Thoracic aorta (tissue), 2 donors: Measurements from ENCODE around the gene ANAPC7. TPM values are rescaled to one million over a fixed set of nuclear protein-coding genes. Genes with fewer than 3 reads are reported as not detected.

Experiments used
- ATAC-seq: fragments of 150-250 bp; one replicate; pipeline ENCODE4 v1.8.0; 2017; ENCODE audit warnings: low read depth; ENCODE audit not compliant: insufficient number of reproducible peaks, low FRiP score
- DNase-seq: peaks from one replicate; pipeline ENCODE4 v3.0.0-alpha.2; 2020; ENCODE audit warnings: low spot score
- H3K27ac ChIP-seq, 2 donors: fragments of 200-600 bp; sonication (generic); 1 replicate in 1 of 2; 2 replicates in 1 of 2; pipeline ENCODE4 v1.5.1; 2016; ENCODE audit warnings: mild to moderate bottlenecking in 2 of 2, moderate library complexity in 2 of 2
- H3K27me3 ChIP-seq: fragments of 200-600 bp; sonication (generic); replicated peaks from 2 replicates; pipeline ENCODE4 v1.6.0; 2016; ENCODE audit warnings: mild to moderate bottlenecking; ENCODE audit not compliant: insufficient read depth
- H3K36me3 ChIP-seq: fragments of 200-600 bp; sonication (generic); one replicate; pipeline ENCODE4 v1.5.1; 2016
- H3K4me1 ChIP-seq, 2 donors: fragments of 200-600 bp; sonication (generic); 1 replicate in 1 of 2; 2 replicates in 1 of 2; pipeline versions ENCODE4 v1.5.1 to v1.6.0; 2016; ENCODE audit warnings: low read depth in 2 of 2, mild to moderate bottlenecking in 1 of 2; ENCODE audit not compliant: control insufficient read depth in 1 of 2
- H3K4me3 ChIP-seq: fragments of 200-600 bp; sonication (generic); 2 replicates; pipeline ENCODE4 v1.5.1; 2016; ENCODE audit warnings: mild to moderate bottlenecking
- H3K9me3 ChIP-seq: fragments of 200-600 bp; sonication (generic); 2 replicates; pipeline ENCODE4 v1.5.1; 2016
- CTCF ChIP-seq: fragments of 200-600 bp; sonication (generic); IDR thresholded peaks from one replicate; pipeline ENCODE4 v1.5.1; 2019; ENCODE audit warnings: antibody characterized with exemption
- total RNA-seq, 2 donors: library from RNA; depleted of rRNA; stranded (reverse); fragments of >200 nt; gene quantifications; one replicate each; pipeline versions ENCODE4 v1.1.0 to v1.2.3, GENCODE V29; 2016

ANAPC7 gene
- total RNA-seq, 2 donors from 2014 or later = 41.0 to 66.9 TPM

GRCh38 chr12:110337912-110338710, 65.4 kb downstream of the ANAPC7 start:
- ATAC-seq (no peak), DNase-seq (no peak)
- H3K27ac ChIP-seq = no peak overlapping the region

GRCh38 chr12:110335481-110336045, 67.9 kb downstream of the ANAPC7 start:
- H3K27ac ChIP-seq = no peak overlapping the region
- peaks cover 8 to 18% of the 10 kb centered on the region in 2 donors for H3K4me1 ChIP-seq
- no peak overlapping the region for H3K4me3 ChIP-seq
- no peak for DNase-seq
- H3K27me3 ChIP-seq = no peaks in the 10 kb centered on the region
- H3K36me3 ChIP-seq = peaks cover 79% of the 10 kb centered on the region
- TF ChIP-seq CTCF = no peak
- no peaks in the 10 kb centered on the region for H3K9me3 ChIP-seq
- no peak for ATAC-seq

More at GRCh38 chr12:110337912-110338710, 65.4 kb downstream of the ANAPC7 start:
- H3K9me3 ChIP-seq = no peaks in the 10 kb centered on the region
- no peaks in the 10 kb centered on the region for H3K4me1 ChIP-seq
- H3K4me3 ChIP-seq = no peak overlapping the region
- no peak for TF ChIP-seq CTCF
- H3K27me3 ChIP-seq = no peaks in the 10 kb centered on the region
- H3K36me3 ChIP-seq = peaks cover 96% of the 10 kb centered on the region

- DNase-seq (no peak), ATAC-seq (no peak)
- Histone ChIP-seq H3K27ac (peak overlapping the region in 1 of 2 donors; percentile 4), H3K36me3 (peaks cover 70% of the 10 kb centered on the region), H3K9me3 (no peaks in the 10 kb centered on the region), H3K27me3 (no peaks in the 10 kb centered on the region), H3K4me1 (peaks cover 15 to 30% of the 10 kb centered on the region in 2 donors), H3K4me3 (no peak overlapping the region)
- no peak for TF ChIP-seq CTCF
These were observed 70.3 kb downstream of the ANAPC7 start for GRCh38 chr12:110333201-110333600.

- H3K27ac ChIP-seq = no peak overlapping the region
These were observed 73.0 kb downstream of the ANAPC7 start for GRCh38 chr12:110330544-110330943.

More at GRCh38 chr12:110330544-110330943, 73.0 kb downstream of the ANAPC7 start:
- DNase-seq (no peak), ATAC-seq (no peak)
- H3K36me3 ChIP-seq = peaks cover 69% of the 10 kb centered on the region
- TF ChIP-seq CTCF = no peak
- no peak overlapping the region for H3K4me3 ChIP-seq
- no peaks in the 10 kb centered on the region for H3K27me3 ChIP-seq
- H3K9me3 ChIP-seq = no peaks in the 10 kb centered on the region
- peaks cover 15 to 30% of the 10 kb centered on the region in 2 donors for H3K4me1 ChIP-seq
